H9 (cell line): ENCODE results near the gene IL1RAPL1. TPM values are rescaled to one million over a fixed set of nuclear protein-coding genes. Genes with fewer than 3 reads are reported as not detected.

Experiments
- DNase-seq: peaks from one replicate; pipeline ENCODE4 v3.0.0-alpha.2; 2017
- H2AFZ ChIP-seq: one replicate; pipeline ENCODE4 v1.6.1; 2013; ENCODE audit warnings: mild to moderate bottlenecking, low read length, control low read depth, moderate library complexity
- H2AK5ac ChIP-seq: 2 replicates; pipeline ENCODE4 v1.6.1; 2013; ENCODE audit warnings: low read length, control low read depth, mixed read lengths; ENCODE audit not compliant: insufficient read length
- H2BK120ac ChIP-seq: one replicate; pipeline ENCODE4 v1.6.1; 2013; ENCODE audit warnings: low read depth, mild to moderate bottlenecking, low read length, control low read depth, inconsistent platforms; ENCODE audit not compliant: poor library complexity, severe bottlenecking
- H2BK12ac ChIP-seq: 2 replicates; pipeline ENCODE4 v1.6.1; 2013; ENCODE audit warnings: low read length, control low read depth, mixed read lengths, low read depth; ENCODE audit not compliant: insufficient read length
- H2BK15ac ChIP-seq: 2 replicates; pipeline ENCODE4 v1.6.1; 2013; ENCODE audit warnings: low read depth, low read length, control low read depth
- H2BK20ac ChIP-seq: one replicate; pipeline ENCODE4 v1.6.1; 2013; ENCODE audit warnings: low read depth, mild to moderate bottlenecking, low read length, control low read depth, inconsistent platforms; ENCODE audit not compliant: poor library complexity, severe bottlenecking
- H2BK5ac ChIP-seq: 2 replicates; pipeline ENCODE4 v1.6.1; 2013; ENCODE audit warnings: low read length, control low read depth, mixed read lengths; ENCODE audit not compliant: insufficient read length
- H3K14ac ChIP-seq: 2 replicates; pipeline ENCODE4 v1.6.1; 2013; ENCODE audit warnings: low read length, control low read depth; ENCODE audit not compliant: insufficient read depth
- H3K18ac ChIP-seq: 2 replicates; pipeline ENCODE4 v1.6.1; 2013; ENCODE audit warnings: low read depth, mild to moderate bottlenecking, mixed read lengths, low read length, control low read depth; ENCODE audit not compliant: insufficient read length
- H3K23ac ChIP-seq: 2 replicates; pipeline ENCODE4 v1.6.1; 2013; ENCODE audit warnings: low read length, control low read depth, mixed read lengths, low read depth; ENCODE audit not compliant: insufficient read length
- H3K23me2 ChIP-seq: 2 replicates; pipeline ENCODE4 v1.6.1; 2013; ENCODE audit warnings: low read depth, mild to moderate bottlenecking, mixed read lengths, low read length, control low read depth; ENCODE audit not compliant: insufficient read length, poor library complexity, severe bottlenecking
- H3K27ac ChIP-seq: 2 replicates; pipeline ENCODE4 v1.5.1; 2013; ENCODE audit warnings: low read length, control low read depth, mixed read lengths, low read depth; ENCODE audit not compliant: insufficient read length
- H3K27me3 ChIP-seq: 2 replicates; pipeline ENCODE4 v1.6.1; 2013; ENCODE audit warnings: low read length, control low read depth, inconsistent platforms; ENCODE audit not compliant: insufficient read depth
- H3K4ac ChIP-seq: 2 replicates; pipeline ENCODE4 v1.6.1; 2013; ENCODE audit warnings: low read depth, mild to moderate bottlenecking, control low read depth, inconsistent platforms, low read length, moderate library complexity
- H3K4me1 ChIP-seq: 2 replicates; pipeline ENCODE4 v1.6.1; 2013; ENCODE audit warnings: low read length, control low read depth, inconsistent platforms; ENCODE audit not compliant: insufficient read depth
- H3K4me2 ChIP-seq: 2 replicates; pipeline ENCODE4 v1.6.1; 2013; ENCODE audit warnings: low read length, control low read depth, mixed read lengths; ENCODE audit not compliant: insufficient read length, insufficient read depth
- H3K56ac ChIP-seq: 2 replicates; pipeline ENCODE4 v1.6.1; 2013; ENCODE audit warnings: low read depth, mild to moderate bottlenecking, mixed read lengths, low read length, control low read depth; ENCODE audit not compliant: insufficient read length
- H3K79me1 ChIP-seq: 2 replicates; pipeline ENCODE4 v1.6.1; 2013; ENCODE audit warnings: low read depth, mild to moderate bottlenecking, moderate library complexity, low read length, control low read depth, inconsistent platforms; ENCODE audit not compliant: insufficient read depth, poor library complexity, severe bottlenecking
- H3K79me2 ChIP-seq: 2 replicates; pipeline ENCODE4 v1.6.1; 2013; ENCODE audit warnings: low read length, control low read depth, inconsistent platforms; ENCODE audit not compliant: insufficient read depth
- H3K9ac ChIP-seq: 2 replicates; pipeline ENCODE4 v1.6.1; 2013; ENCODE audit warnings: low read length, control low read depth, mixed read lengths; ENCODE audit not compliant: insufficient read length; ENCODE audit errors: extremely low read depth
- H3K9me3 ChIP-seq: one replicate; pipeline ENCODE4 v1.6.1; 2013; ENCODE audit warnings: low read depth, low read length, inconsistent platforms; ENCODE audit not compliant: control insufficient read depth
- H3T11ph ChIP-seq: one replicate; pipeline ENCODE4 v1.6.1; 2013; ENCODE audit warnings: mild to moderate bottlenecking, low read length, control low read depth, inconsistent platforms
- H4K20me1 ChIP-seq: one replicate; pipeline ENCODE4 v1.6.1; 2013; ENCODE audit not compliant: control insufficient read depth, insufficient read length, insufficient read depth
- H4K5ac ChIP-seq: 2 replicates; pipeline ENCODE4 v1.6.1; 2013; ENCODE audit warnings: low read depth, mild to moderate bottlenecking, mixed read lengths, low read length, control low read depth; ENCODE audit not compliant: insufficient read length
- H4K8ac ChIP-seq: replicated peaks from 2 replicates; pipeline ENCODE4 v1.6.1; 2013; ENCODE audit warnings: low read length, control low read depth, mixed read lengths, low read depth; ENCODE audit not compliant: insufficient read length
- H4K91ac ChIP-seq: 2 replicates; pipeline ENCODE4 v1.6.1; 2013; ENCODE audit warnings: low read depth, mild to moderate bottlenecking, moderate library complexity, mixed read lengths, low read length, control low read depth; ENCODE audit not compliant: insufficient read length
- H3K27ac Mint-ChIP-seq, 3 experiments: 2 replicates in 2 of 3; 3 replicates in 1 of 3; pipeline ENCODE4 v1.8.0; 2020 to 2021; ENCODE audit warnings: mixed read lengths in 3 of 3, mild to moderate bottlenecking in 1 of 3, moderate library complexity in 1 of 3
- H3K27me3 Mint-ChIP-seq: 2 replicates; pipeline ENCODE4 v1.8.0; 2021; ENCODE audit warnings: low read depth, mild to moderate bottlenecking, moderate library complexity, mixed read lengths
- H3K36me3 Mint-ChIP-seq, 3 experiments: 2 replicates in 2 of 3; 3 replicates in 1 of 3; pipeline ENCODE4 v1.8.0; 2020 to 2021; ENCODE audit warnings: low read depth in 3 of 3, mixed read lengths in 3 of 3; ENCODE audit not compliant: insufficient read depth in 1 of 3
- H3K4me1 Mint-ChIP-seq, 2 experiments: 2 replicates each; pipeline ENCODE4 v1.8.0; 2020; ENCODE audit warnings: mixed read lengths in 2 of 2
- H3K4me3 Mint-ChIP-seq, 2 experiments: 2 replicates in 1 of 2; 3 replicates in 1 of 2; pipeline ENCODE4 v1.8.0; 2020 to 2021; ENCODE audit warnings: mild to moderate bottlenecking in 2 of 2, mixed read lengths in 2 of 2, moderate library complexity in 1 of 2
- H3K9me3 Mint-ChIP-seq, 2 experiments: 2 replicates in 1 of 2; 3 replicates in 1 of 2; pipeline ENCODE4 v1.8.0; 2020; ENCODE audit warnings: mild to moderate bottlenecking in 2 of 2, mixed read lengths in 2 of 2, moderate library complexity in 1 of 2
- CTCF ChIP-seq: fragments of 200-600 bp; sonication (generic); conservative IDR thresholded peaks from 3 replicates; pipeline ENCODE4 v1.8.0; 2021; ENCODE audit warnings: antibody characterized with exemption, mild to moderate bottlenecking
- WGBS: extraction: QIAGEN DNeasy Blood & Tissue Kit; methylation state at CpG from one replicate; pipeline ENCODE4 v1.1.7; 2013; ENCODE audit warnings: missing lambda C conversion rate, low lambda C conversion rate, mixed read lengths; ENCODE audit not compliant: insufficient read length; ENCODE audit errors: extremely low coverage; 5-methylcytosine and 5-hydroxymethylcytosine counted together
- total RNA-seq: library from RNA; stranded (reverse); gene quantifications from 2 replicates; pipeline ENCODE4 v1.2.1, GENCODE V29; 2021

Gene IL1RAPL1
- total RNA-seq, 1 experiment from 2014 or later: 0.31 TPM

GRCh38 chrX:29225670-29226069 lies 638.4 kb downstream of the IL1RAPL1 start:
- Mint-ChIP-seq H3K36me3 (no peaks in the 10 kb centered on the region), H3K9me3 (peaks cover 20 to 41% of the 10 kb centered on the region in 2 experiments), H3K4me1 (peaks cover 9 to 10% of the 10 kb centered on the region in 2 experiments; a peak in 3 of 4 replicates), H3K27me3 (peaks cover 99% of the 10 kb centered on the region), H3K27ac (no peak overlapping the region), H3K4me3 (no peak overlapping the region)
- Histone ChIP-seq H3K79me1 (no peaks in the 10 kb centered on the region), H2BK120ac (no peak overlapping the region), H3T11ph (no peak overlapping the region), H2BK12ac (no peak overlapping the region), H3K9ac (no peak overlapping the region), H2AFZ (no peak overlapping the region), H4K8ac (no peak overlapping the region), H3K23ac (no peak overlapping the region), H4K91ac (no peak overlapping the region), H3K23me2 (no peaks in the 10 kb centered on the region), H2BK5ac (no peak overlapping the region), H4K20me1 (no peaks in the 10 kb centered on the region), H3K9me3 (peaks cover 4% of the 10 kb centered on the region), H3K79me2 (no peaks in the 10 kb centered on the region), H3K14ac (no peak overlapping the region), H3K27me3 (peaks cover 40% of the 10 kb centered on the region), H3K4ac (no peak overlapping the region), H3K56ac (no peak overlapping the region), H3K4me2 (no peak overlapping the region), H3K18ac (no peak overlapping the region), H2BK20ac (no peak overlapping the region), H2BK15ac (no peak overlapping the region), H2AK5ac (no peak overlapping the region), H3K4me1 (no peaks in the 10 kb centered on the region), H3K27ac (no peak overlapping the region), H4K5ac (no peak overlapping the region)
- WGBS: no CpG with 5 or more reads among the region's 2 CpGs
- peak; percentile 52 for DNase-seq
- TF ChIP-seq CTCF: no peak
